Activated CD4-positive, alpha-beta T cell treated with anti-CD3 and anti-CD28 coated beads for 4 hours (primary cell): ENCODE results near the gene TMEM273.

Experiments
- DNase-seq, 2 donors: peaks; one replicate each; pipeline ENCODE4 v3.0.0-alpha.2; 2020

TMEM273 gene

DNA sequence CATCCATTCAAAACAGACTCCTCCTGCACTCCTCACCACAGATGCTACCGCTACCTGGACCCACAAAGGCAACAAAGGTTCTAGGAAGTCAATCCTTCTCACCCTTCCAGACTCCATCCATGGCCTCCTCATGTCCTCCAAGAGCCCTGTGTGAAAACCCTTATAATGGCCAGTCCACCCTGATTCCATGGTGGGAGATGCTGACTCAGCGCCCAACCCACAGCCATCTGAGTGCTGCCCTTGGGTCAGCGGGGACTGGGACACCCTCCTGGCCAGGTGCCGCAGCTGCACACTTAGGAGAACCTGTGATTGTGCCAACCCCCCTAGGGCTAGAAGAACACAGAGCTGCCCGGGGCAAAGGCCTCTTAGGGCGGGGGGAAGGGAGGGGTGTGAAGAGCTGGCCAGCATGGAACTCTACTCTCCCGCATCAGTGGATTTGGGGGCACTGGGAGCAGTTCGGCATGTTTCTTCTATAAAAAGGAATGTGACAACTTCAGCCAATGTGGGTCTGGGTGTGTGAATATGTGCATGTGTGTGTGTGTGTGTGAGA lies 25.4 kb downstream of the TMEM273 start:
- DNase-seq, result no peak

GRCh38 chr10:49162063-49162462 lies 26.1 kb downstream of the TMEM273 start:
- no peak for DNase-seq

DNA sequence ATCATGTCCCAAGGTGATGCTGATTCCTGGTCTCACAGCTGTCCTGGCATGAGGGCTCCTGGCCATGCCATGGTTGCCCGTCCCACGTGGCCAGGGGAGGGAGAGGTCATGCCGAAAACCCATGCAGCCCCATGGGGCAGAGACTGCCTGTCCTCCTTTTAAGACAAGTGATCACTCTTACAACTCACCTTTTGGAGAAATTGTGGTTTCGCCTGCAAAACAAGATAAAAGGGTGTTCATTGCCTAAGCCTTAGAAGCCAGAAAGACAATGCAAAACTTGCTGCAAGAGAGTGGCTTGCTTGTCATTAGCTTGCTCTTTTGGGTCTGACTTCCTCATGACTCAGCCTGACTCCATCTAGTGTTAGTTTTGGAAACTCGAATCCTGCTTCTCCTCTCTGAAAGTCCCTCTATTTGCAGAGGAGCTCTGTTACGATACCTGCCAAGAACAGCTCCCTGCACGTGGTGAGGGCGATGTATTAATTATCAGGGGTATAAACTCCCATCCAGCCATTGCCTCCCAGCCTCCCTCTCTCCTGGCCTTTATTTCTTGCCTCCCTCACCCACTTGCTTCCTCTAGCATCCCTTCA lies 26.7 kb downstream of the TMEM273 start:
- DNase-seq, result no peak

GRCh38 chr10:49160814-49161213 lies 27.4 kb downstream of the TMEM273 start:
- no peak for DNase-seq

DNA sequence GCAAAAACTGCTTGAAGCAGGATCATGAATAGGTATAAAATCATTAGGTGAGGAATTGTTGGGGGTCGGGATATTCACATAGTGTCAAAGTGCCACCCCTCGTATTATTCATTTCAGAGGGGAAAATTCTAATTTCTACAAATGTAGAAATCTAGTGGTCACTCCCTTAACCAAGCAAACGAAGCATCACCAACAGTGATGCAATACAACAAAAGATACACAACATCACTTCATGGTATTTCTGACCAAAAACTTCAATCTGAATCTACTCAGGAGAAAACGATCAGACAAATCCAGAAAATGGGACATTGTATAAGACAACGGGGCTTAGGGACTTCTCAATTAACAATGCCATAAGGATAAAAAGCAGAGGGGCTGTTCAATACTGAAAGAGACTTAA lies 28.1 kb downstream of the TMEM273 start:
- DNase-seq, result no peak

DNA sequence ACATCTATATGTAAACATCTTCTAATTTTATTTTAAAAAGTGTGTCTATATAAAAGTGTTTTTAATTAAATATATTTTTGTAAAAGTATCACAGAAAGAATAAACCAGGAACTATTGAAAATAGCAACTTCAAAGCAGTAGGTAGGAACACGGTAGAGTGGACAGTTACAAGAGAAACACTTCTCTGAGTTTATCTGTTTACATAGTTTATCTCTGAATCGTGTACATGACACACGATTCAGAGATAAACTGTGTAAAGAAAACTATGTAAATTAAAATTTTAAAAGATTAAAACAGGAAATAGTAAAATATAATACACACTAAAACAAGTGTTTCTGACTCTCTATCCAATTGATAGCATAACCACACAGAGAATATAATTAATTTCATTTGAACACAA lies 29.3 kb downstream of the TMEM273 start:
- DNase-seq, result no peak

- DNase-seq, result no peak
Observed at GRCh38 chr10:49158404-49158803, 29.8 kb downstream of the TMEM273 start.

DNA sequence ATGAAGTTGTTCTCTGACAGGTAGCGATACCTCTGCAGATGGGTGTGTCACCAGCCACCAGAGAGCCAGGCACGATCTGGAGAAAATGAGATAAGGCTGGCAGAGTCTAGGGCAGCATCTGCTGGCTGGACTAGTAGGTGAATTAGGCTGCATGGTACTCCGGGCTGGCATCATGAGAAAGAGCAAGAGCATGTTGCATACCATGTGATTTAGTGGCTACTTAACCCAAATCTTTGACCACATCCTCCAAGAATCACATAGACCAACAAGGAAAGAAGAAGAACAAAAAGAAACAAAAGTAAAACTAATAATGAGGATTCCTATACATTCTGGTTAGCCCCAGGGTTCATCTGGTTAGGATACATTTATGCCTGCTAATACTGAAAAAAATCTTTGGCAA lies 31.0 kb downstream of the TMEM273 start:
- DNase-seq, result no peak

- DNase-seq, result no peak
Observed at GRCh38 chr10:49154641-49155040, 33.5 kb downstream of the TMEM273 start.

GRCh38 chr10:49153971-49154370 lies 34.2 kb downstream of the TMEM273 start:
- DNase-seq, result no peak

DNA sequence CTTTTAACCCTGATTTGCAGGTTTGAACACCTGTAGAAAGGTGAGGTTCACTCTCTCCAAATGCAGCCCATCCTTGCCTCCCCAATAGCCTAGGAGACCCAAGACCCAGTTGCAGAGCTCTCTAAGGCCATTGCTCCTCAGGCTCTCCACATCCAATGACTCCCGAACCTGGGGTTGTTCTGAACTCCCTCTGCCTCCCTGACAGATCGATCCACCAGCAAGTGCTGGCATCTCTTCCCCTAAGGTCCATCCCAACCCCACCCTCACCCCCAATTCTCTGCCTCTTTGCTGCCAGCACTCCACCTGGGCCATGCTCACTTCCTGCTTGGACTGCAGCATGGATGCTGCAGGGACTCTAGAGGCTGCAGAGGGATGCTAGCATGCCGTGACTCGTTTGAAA lies 35.1 kb downstream of the TMEM273 start:
- DNase-seq, result no peak

- no peak for DNase-seq
Observed at GRCh38 chr10:49152663-49153062, 35.5 kb downstream of the TMEM273 start.

DNA sequence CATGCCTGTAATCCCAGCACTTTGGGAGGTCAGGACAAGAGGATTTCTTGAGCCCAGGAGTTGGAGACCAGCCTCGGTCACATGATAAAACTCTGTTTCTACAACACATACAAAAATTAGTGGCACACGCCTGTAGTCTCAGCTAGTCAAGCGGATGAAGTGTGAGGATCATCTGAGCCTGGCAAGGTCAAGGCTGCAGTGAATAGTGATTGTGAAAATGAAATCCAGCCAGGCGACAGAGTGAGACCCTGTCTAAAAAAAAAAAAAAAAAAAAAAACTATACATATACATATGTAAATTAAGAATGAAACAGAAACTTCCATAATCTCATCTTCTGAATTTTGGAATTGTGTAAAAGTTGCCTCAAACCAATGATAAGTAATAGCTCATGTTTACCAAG lies 36.2 kb downstream of the TMEM273 start:
- no peak for DNase-seq

DNA sequence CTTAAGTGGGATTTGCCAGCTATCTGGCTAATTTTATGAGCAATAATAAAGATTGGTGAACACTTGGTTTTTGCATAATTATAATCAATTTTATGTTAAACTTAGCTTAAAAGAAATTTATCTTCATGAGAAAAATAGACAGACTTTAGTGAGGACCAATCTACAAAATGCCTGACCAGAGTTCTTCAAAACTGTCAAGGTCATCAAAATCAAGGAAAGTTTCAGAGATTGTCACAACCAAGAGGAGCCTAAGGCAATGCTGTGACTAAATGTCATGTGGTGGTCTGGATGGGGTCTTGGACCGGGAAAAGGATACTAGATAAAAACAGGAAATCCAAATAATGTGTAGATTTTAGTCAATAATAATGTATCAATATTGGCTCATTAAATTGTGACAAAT lies 36.7 kb downstream of the TMEM273 start:
- DNase-seq, result no peak

- DNase-seq, result no peak
Observed at GRCh38 chr10:49151025-49151445, 37.2 kb downstream of the TMEM273 start.

GRCh38 chr10:49150426-49150825 lies 37.8 kb downstream of the TMEM273 start:
- no peak for DNase-seq

DNA sequence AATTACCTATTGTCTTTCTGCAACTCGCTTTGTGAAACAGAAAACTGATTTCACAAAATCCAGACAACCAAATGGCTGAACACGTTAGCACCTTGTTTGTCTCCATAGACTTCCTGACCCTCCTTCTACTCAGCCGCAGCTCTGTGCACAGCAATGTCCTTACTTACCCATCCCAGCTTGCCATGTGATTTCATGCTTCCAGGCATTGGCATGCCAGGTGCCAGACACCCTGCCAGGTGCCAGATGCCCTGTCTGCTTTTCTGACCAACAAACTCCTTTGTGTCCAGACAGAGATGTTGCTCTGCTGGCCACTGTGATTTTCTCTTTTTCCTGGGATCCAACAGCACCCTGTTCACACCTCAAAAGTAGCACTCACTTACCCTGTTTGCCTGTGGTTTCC lies 38.3 kb downstream of the TMEM273 start:
- DNase-seq, result no peak

DNA sequence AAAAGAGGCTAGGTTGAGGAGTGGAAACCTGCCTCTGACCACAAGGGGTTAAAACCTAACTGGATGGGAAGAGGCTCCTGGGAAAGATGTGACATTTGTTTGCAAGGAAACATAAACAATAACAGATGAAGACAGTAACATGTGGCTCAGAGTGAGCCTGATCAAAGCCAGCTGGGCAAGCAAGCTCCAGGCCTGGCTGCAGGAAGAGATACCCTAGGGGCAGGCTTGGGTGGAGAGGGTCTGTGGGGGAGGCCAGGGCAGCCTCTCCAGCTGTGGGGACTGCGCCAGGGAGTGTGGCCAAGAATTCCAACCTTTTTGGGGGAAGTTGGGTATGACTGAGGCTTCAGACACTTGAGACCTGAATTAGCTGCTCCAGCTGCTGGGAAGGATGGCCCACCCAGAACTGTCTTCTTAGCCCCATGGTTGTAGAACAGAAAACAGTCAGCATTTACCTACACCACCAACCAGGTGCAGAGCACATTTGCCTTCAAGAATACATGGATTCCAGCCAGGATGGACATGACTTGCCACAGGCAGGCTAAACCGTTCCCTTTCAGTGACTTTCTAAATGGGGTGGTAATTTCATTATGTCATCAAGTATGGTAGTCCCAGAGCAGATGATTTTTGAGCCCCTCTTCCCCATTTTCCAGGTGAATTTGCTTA lies 44.0 kb downstream of the TMEM273 start:
- DNase-seq, result no peak

GRCh38 chr10:49143249-49143648 lies 44.9 kb downstream of the TMEM273 start:
- DNase-seq, result no peak

- DNase-seq, result no peak
Observed at GRCh38 chr10:49141541-49142332, 46.5 kb downstream of the TMEM273 start.

DNA sequence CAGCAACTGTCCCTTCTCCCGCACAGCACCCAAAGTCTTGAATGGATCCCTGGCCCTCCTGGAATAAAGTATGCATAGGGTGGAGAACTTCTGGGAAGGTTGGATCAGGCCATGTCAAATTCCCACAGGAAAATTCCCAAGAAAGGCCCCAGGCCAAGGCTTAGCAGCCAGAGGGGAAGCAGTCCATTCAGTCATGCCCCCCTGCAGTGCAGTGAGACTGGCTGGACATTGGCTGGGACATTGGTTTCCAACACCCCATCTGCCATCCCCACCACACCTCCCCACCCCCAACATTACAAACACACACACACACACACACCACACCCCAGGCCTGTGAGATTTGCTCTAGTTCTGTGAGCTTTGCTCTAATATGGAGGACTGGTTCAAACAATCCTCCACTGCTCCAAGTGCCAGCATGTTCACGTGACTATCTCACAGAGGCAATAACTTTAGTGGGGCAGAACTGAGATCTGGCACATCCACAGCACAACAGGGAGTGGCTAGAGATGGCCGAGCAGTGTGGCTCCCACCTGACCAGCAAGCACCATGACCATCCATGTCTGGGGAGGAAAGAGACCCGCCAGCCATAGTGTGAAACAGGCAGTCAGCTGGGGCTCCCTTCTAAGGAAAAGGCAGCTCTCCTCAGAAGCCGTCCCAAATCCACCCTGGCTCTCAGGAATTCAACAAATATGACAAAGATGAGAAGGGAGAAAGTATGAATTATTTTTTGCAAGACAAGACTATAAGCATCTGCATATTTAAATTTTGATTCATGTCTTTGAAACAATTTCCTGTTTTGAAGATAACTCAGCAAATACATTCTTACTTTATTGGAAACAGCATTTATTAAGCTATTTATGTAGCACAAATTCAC lies 47.6 kb downstream of the TMEM273 start:
- DNase-seq, result no peak

GRCh38 chr10:49139846-49140195 lies 48.4 kb downstream of the TMEM273 start:
- no peak for DNase-seq
